ENCODE results near the gene NCS1. TPM values are rescaled to one million over a fixed set of nuclear protein-coding genes. Genes with fewer than 3 reads are reported as not detected.
A peak's percentile ranks its signal among the peaks of the same experiment; 100 is the strongest.

The NCS1 gene
- total RNA-seq, 1 donor from 2014 or later, result 26.6 TPM

- FAIRE-seq (no peak), DNase-seq (ENCODE audit: low read depth) (no peak)
- Histone ChIP-seq H3K27me3 (ENCODE audit: control insufficient read depth, insufficient read depth, low read length) (peaks cover 31% of the 10 kb centered on the region), H3K4me3 (ENCODE audit: low read depth, low read length) (no peak overlapping the region), H3K36me3 (ENCODE audit: control insufficient read depth, insufficient read depth, low read length) (no peaks in the 10 kb centered on the region)
- TF ChIP-seq, protein P1, sequence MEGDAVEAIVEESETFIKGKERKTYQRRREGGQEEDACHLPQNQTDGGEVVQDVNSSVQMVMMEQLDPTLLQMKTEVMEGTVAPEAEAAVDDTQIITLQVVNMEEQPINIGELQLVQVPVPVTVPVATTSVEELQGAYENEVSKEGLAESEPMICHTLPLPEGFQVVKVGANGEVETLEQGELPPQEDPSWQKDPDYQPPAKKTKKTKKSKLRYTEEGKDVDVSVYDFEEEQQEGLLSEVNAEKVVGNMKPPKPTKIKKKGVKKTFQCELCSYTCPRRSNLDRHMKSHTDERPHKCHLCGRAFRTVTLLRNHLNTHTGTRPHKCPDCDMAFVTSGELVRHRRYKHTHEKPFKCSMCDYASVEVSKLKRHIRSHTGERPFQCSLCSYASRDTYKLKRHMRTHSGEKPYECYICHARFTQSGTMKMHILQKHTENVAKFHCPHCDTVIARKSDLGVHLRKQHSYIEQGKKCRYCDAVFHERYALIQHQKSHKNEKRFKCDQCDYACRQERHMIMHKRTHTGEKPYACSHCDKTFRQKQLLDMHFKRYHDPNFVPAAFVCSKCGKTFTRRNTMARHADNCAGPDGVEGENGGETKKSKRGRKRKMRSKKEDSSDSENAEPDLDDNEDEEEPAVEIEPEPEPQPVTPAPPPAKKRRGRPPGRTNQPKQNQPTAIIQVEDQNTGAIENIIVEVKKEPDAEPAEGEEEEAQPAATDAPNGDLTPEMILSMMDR (IDR thresholded peaks at IDR 0.05; ENCODE audit: insufficient read depth, low read length, severe bottlenecking), result no peak
Observed at GRCh38 chr9:130266236-130267098, 94.3 kb downstream of the NCS1 start.

DNA sequence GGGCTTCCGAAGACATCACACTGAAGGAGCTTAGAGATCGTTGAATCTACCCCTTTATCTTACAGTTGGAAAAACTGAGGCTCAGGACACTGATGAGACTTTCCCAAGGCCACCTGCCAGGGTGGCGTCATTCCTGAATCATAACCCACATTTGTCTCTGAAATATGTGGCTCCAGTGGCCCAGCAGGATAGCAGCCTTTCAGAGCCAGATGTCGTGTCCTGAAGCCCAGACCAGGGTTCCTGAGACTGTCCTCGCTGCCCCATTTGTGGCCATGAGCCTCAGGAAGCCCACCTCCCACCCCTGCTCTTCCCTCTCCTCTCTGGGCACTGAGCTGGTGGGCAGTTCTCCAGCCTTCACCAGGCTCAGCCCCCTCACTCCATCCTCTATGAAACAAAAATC, 95.7 kb downstream of the NCS1 start:
- DNase-seq (ENCODE audit: low read depth) (no peak), FAIRE-seq (peak; percentile 55)
- H3K36me3 ChIP-seq (ENCODE audit: control insufficient read depth, insufficient read depth, low read length), result no peaks in the 10 kb centered on the region
- TF ChIP-seq, protein P1 (IDR thresholded peaks at IDR 0.05; ENCODE audit: insufficient read depth, low read length, severe bottlenecking), result no peak
- H3K4me3 ChIP-seq (ENCODE audit: low read depth, low read length), result no peak overlapping the region
- H3K27me3 ChIP-seq (ENCODE audit: control insufficient read depth, insufficient read depth, low read length), result peaks cover 28% of the 10 kb centered on the region

GRCh38 chr9:130268521-130269211, 96.5 kb downstream of the NCS1 start:
- FAIRE-seq, result no peak
- TF ChIP-seq, protein P1 (IDR thresholded peaks at IDR 0.05; ENCODE audit: insufficient read depth, low read length, severe bottlenecking), result no peak
- DNase-seq (ENCODE audit: low read depth), result no peak
- H3K36me3 ChIP-seq (ENCODE audit: control insufficient read depth, insufficient read depth, low read length), result no peaks in the 10 kb centered on the region
- no peak overlapping the region for H3K4me3 ChIP-seq (ENCODE audit: low read depth, low read length)
- H3K27me3 ChIP-seq (ENCODE audit: control insufficient read depth, insufficient read depth, low read length), result peaks cover 26% of the 10 kb centered on the region

DNA sequence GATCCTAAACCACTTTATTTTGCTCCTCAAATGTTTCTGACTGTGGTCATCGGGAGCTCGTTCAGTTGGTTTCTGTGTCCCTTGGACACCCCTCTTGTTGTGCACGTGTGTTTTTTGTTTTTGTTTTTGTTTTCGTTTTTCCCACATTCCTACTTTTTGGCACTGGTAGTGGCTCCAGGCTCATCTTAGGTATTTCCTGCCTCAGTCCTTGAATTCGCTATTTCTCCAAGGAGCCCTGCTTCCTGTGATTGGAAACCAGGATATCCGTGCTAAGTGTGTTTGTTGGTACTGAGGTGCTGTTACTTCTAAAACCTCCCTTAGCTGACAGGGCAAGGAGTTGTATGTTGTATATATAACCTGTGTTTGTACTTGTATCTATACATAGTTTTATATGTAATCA, 99.3 kb downstream of the NCS1 start:
- TF ChIP-seq, protein P1 (IDR thresholded peaks at IDR 0.05; ENCODE audit: insufficient read depth, low read length, severe bottlenecking), result no peak
- Histone ChIP-seq H3K36me3 (ENCODE audit: control insufficient read depth, insufficient read depth, low read length) (no peaks in the 10 kb centered on the region), H3K4me3 (ENCODE audit: low read depth, low read length) (no peak overlapping the region), H3K27me3 (ENCODE audit: control insufficient read depth, insufficient read depth, low read length) (peaks cover 14% of the 10 kb centered on the region)
- DNase-seq (ENCODE audit: low read depth), result no peak
- no peak for FAIRE-seq

GRCh38 chr9:130275156-130275555, 103.0 kb downstream of the NCS1 start:
- no peaks in the 10 kb centered on the region for H3K27me3 ChIP-seq (ENCODE audit: control insufficient read depth, insufficient read depth, low read length)
- TF ChIP-seq, protein P1 (IDR thresholded peaks at IDR 0.05; ENCODE audit: insufficient read depth, low read length, severe bottlenecking), result no peak
- no peak for DNase-seq (ENCODE audit: low read depth)
- no peaks in the 10 kb centered on the region for H3K36me3 ChIP-seq (ENCODE audit: control insufficient read depth, insufficient read depth, low read length)
- no peak overlapping the region for H3K4me3 ChIP-seq (ENCODE audit: low read depth, low read length)
- FAIRE-seq, result no peak

Data from bronchial epithelial cell (primary cell).